NOMO-1 (cell line): ENCODE measurements around the gene ANAPC5.

Experiments used
- DNase-seq, 2 experiments: peaks; one replicate each; lab custom pipeline; 2025; ENCODE audit not compliant: unreplicated experiment in 2 of 2; lab: John Stamatoyannopoulos, UW

The ANAPC5 gene

DNA sequence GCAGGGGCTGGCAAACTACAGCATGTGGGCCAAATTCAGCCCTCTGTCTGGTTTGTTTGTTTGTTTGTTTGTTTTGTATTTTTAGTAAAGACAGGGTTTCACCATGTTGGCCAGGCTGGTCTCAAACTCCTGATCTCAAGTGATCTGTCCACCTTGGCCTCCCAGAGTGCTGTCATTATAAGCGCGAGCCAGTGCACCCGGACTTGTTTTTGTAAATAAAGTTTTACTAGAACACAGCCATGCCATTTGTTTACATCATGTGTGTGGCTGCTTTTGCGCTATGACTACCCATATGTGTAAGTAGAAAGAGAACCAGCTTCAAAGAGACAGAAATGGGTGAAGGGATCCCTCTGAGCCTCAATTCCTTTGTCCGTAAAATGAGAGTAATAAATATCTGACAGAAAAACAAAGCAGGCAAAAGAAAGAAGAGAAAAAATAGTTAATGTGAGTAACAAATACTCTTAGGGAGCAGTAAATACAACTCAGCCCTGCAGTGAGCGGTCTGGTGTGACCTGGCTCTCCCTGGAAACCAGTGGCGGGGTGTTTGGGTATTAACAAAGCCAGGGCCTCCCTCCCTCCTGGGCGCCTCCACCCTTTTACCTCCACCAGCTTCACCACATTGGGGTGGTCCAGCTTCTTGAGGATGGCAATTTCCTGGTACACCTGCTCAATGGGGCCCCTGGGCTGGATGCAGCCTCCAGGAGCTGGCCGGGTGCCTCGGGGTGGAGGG is 88.8 kb downstream of the ANAPC5 start:
- no peak for DNase-seq

DNA sequence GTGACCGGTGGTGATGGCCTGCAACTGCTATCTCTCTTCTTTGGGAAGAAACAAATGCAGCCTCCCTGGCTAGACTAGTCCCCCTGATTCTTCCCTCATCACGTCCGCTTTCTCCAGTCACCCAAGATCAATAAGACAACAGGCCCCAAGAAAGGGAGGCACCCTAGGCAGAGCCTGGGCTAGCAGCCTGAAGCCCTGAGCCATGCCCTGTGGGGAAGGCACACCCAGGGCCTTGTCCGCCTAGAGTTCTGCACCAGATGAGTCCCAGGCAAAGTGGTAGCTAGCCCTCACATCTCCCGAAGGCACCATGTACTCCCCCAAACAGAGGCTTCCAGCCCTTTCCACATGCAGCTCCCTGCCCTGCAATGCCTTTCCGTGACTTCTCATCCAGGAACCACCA is 90.8 kb downstream of the ANAPC5 start:
- DNase-seq: no peak

DNA sequence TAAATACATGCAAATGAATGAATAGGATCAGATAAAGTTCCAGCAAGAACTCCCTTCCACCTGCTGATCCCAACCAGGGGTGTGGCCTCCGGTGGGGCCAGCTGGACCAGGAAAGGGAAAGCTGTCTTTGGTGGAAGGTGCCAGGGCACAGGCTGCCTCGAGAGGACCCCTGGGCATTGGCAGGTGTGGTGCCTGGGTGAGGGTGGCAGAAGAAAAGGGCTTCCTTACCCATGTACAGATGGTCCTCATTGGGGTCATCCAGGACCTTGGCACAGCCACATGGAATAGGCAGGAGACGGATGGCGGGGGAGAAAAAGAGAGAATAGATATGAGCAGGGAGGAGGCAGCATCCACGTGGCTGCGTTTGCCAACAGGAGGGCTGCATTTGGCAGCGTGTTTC is 92.1 kb downstream of the ANAPC5 start:
- no peak for DNase-seq

DNA sequence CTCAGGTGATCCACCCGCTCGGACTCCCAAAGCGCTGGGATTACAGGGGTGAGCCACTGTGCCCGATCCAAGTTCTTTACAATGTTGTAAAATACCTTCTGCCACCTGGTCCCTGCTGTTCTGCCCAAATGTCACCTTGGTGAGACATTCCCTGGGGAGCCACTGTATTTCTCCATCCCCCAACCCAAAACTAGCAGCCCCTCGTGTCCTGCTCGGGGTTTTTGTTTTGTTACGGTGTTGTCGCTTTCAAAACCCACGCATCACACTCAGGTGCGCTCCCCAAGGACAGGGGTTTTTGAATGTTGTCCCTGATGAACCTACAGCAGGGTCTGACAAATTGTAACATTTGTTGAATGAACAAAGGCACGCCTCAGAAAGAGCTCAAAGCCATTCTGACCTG is 93.1 kb downstream of the ANAPC5 start:
- no peak for DNase-seq
